ENCODE data around the gene FSIP1. TPM values are rescaled to one million over a fixed set of nuclear protein-coding genes. Genes with fewer than 3 reads are reported as not detected.
A peak's percentile ranks its signal among the peaks of the same experiment; 100 is the strongest.

FSIP1 gene
- total RNA-seq, 4 donors from 2014 or later: 1.9 to 8.6 (median 5.6) TPM; not detected in 1

DNA sequence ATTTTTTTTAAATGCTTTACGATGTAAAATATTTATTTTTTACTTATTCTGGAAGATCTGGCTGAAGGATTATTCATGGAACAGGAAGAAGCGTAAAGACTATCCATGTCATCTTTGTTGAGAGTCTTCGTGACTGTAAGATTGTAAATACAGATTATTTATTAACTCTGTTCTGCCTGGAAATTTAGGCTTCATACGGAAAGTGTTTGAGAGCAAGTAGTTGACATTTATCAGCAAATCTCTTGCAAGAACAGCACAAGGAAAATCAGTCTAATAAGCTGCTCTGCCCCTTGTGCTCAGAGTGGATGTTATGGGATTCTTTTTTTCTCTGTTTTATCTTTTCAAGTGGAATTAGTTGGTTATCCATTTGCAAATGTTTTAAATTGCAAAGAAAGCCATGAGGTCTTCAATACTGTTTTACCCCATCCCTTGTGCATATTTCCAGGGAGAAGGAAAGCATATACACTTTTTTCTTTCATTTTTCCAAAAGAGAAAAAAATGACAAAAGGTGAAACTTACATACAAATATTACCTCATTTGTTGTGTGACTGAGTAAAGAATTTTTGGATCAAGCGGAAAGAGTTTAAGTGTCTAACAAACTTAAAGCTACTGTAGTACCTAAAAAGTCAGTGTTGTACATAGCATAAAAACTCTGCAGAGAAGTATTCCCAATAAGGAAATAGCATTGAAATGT, 186.1 kb downstream of the FSIP1 start:
- peak overlapping the region; percentile 65 to 86 (median 78) for H3K27ac ChIP-seq
- whole genome bisulfite sequencing, 2 donors (ENCODE audit: low coverage in 1 of 2): 36 to 44% methylated on average over 5 of the region's 5 CpGs
- in situ Hi-C loops (cut with MboI; ENCODE audit: low pct_ligation_motif_present in 1 of 4, low pct_unique_long_range_greater_than_20kb in 1 of 4, low sequenced_read_pairs in 3 of 4): loop anchor here in 3 of 4 donors (25.0 kb wide), 2 partner anchors 166 to 884 kb away; no protein-coding TSS in a partner anchor

DNA sequence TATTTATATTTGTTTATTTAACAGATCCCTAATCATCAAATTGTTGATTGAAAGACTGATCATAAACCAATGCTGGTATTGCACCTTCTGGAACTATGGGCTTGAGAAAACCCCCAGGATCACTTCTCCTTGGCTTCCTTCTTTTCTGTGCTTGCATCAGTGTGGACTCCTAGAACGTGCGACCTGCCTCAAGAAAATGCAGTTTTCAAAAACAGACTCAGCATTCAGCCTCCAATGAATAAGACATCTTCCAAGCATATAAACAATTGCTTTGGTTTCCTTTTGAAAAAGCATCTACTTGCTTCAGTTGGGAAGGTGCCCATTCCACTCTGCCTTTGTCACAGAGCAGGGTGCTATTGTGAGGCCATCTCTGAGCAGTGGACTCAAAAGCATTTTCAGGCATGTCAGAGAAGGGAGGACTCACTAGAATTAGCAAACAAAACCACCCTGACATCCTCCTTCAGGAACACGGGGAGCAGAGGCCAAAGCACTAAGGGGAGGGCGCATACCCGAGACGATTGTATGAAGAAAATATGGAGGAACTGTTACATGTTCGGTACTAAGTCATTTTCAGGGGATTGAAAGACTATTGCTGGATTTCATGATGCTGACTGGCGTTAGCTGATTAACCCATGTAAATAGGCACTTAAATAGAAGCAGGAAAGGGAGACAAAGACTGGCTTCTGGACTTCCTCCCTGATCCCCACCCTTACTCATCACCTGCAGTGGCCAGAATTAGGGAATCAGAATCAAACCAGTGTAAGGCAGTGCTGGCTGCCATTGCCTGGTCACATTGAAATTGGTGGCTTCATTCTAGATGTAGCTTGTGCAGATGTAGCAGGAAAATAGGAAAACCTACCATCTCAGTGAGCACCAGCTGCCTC, 187.1 kb downstream of the FSIP1 start:
- no peaks in the 10 kb centered on the region for H3K9me3 ChIP-seq
- H3K4me1 ChIP-seq: peaks cover 9 to 72% (median 48%) of the 10 kb centered on the region in 4 donors
- in situ Hi-C loops (cut with MboI; ENCODE audit: low pct_ligation_motif_present in 1 of 4, low pct_unique_long_range_greater_than_20kb in 1 of 4, low sequenced_read_pairs in 3 of 4) (loop anchor here in 3 of 4 donors (25.0 kb wide), 2 partner anchors 167 to 883 kb away; no protein-coding TSS in a partner anchor), intact Hi-C loops (cut with DNase I; ENCODE audit: low total_unique reads) (no loop called here)
- H3K27ac ChIP-seq: peak overlapping the region; percentile 65 to 86 (median 78)
- H3K27me3 ChIP-seq: no peaks in the 10 kb centered on the region
- H3K36me3 ChIP-seq: peaks cover 0 to 50% (median 19%) of the 10 kb centered on the region in 4 donors
- peak; percentile 26 for DNase-seq
- 55 to 69% methylated on average over 4 to 8 of the region's 8 CpGs for WGBS, 2 donors (ENCODE audit: low coverage in 1 of 2)
- H3K4me3 ChIP-seq: no peak overlapping the region
- TF ChIP-seq POLR2AphosphoS5 (IDR thresholded peaks at IDR 0.05): peak; percentile 47 to 65 (median 59)
- TF ChIP-seq EP300 (IDR thresholded peaks at IDR 0.05; ENCODE audit: low read depth): no peak
- no peak for TF ChIP-seq CTCF (IDR thresholded peaks at IDR 0.05)
- peak; percentile 12 for TF ChIP-seq POLR2A (IDR thresholded peaks at IDR 0.05)

More for the DNA sequence above, 186.1 kb downstream of the FSIP1 start:
- peaks cover 0 to 40% (median 15%) of the 10 kb centered on the region in 4 donors for H3K36me3 ChIP-seq
- H3K27me3 ChIP-seq: no peaks in the 10 kb centered on the region
- intact Hi-C loops (cut with DNase I; ENCODE audit: low total_unique reads): no loop called here
- H3K4me1 ChIP-seq: peaks cover 9 to 72% (median 48%) of the 10 kb centered on the region in 4 donors
- DNase-seq: no peak
- TF ChIP-seq POLR2AphosphoS5 (IDR thresholded peaks at IDR 0.05): peak; percentile 8 to 25 (median 10)
- no peak for TF ChIP-seq EP300 (IDR thresholded peaks at IDR 0.05; ENCODE audit: low read depth)
- no peak overlapping the region for H3K4me3 ChIP-seq
- H3K9me3 ChIP-seq: no peaks in the 10 kb centered on the region

DNA sequence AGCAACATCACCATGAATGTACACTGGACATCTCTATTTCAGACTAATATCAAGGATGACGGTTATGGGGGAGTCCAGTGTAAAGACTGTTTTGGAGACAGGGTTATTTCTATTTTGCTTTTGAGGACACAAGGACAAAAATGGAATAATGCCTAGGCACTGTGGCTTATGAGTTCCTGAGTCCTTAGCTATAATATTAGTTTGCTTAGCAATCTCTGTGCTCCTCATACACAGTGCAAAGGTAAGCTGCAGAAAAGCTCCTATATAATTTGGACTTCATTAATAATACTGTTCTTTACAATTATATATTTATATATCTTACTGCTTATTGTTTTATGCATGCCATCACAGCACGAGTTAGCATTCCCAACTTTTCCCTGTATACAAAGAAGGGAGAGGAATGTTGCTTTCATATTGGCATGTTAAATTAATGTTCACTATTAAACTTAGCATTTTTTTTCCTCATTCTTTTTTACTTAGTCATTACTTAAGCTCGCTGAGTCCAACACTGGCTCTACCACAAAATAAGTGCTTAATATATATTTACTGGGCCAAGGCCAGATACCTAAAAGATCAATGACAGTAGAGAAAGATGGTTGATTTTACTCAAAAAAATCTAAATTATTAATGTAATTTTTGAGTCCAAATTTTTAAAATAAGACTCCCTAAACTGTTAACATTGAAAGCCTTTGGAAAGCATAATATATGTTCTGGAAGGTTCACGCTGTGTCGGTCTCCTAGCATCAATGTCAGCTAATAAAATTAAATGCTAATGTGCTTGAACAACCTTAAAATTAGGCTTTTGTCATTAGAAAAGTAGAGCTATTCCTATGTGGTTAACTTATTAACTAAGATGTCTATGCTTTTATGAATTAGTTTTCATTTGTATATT, 187.9 kb downstream of the FSIP1 start:
- WGBS, 2 donors (ENCODE audit: low coverage in 1 of 2): 69 to 79% methylated on average over 5 of the region's 5 CpGs
- Histone ChIP-seq H3K27ac (peak overlapping the region; percentile 65 to 86 (median 78)), H3K27me3 (no peaks in the 10 kb centered on the region), H3K9me3 (no peaks in the 10 kb centered on the region), H3K4me3 (no peak overlapping the region), H3K36me3 (peaks cover 0 to 58% (median 24%) of the 10 kb centered on the region in 4 donors), H3K4me1 (peaks cover 9 to 66% (median 48%) of the 10 kb centered on the region in 4 donors)
- TF ChIP-seq POLR2AphosphoS5 (IDR thresholded peaks at IDR 0.05) (no peak), POLR2A (IDR thresholded peaks at IDR 0.05) (no peak), CTCF (IDR thresholded peaks at IDR 0.05) (no peak)
- in situ Hi-C loops (cut with MboI; ENCODE audit: low pct_ligation_motif_present in 1 of 4, low pct_unique_long_range_greater_than_20kb in 1 of 4, low sequenced_read_pairs in 3 of 4) (loop anchor here in 3 of 4 donors (25.0 kb wide), 2 partner anchors 168 to 882 kb away; no protein-coding TSS in a partner anchor), intact Hi-C loops (cut with DNase I; ENCODE audit: low total_unique reads) (no loop called here)
- DNase-seq: no peak
